ENCODE data around the gene RNF217.

- TF ChIP-seq POLR2A (IDR thresholded peaks at IDR 0.05): no peak
- no peak for TF ChIP-seq CTCF (IDR thresholded peaks at IDR 0.05)
These were observed 63.1 kb downstream of the RNF217 start for GRCh38 chr6:125025164-125025854.
